GM23338 (cell line): ENCODE measurements around the gene FCN1. TPM values are rescaled to one million over a fixed set of nuclear protein-coding genes. Genes with fewer than 3 reads are reported as not detected.
"Not testable (repeated sequence)": the region's sequence is repeated elsewhere in the genome, so short reads cannot be mapped to it uniquely, and the experiment has no call there.

Experiments
- ATAC-seq: fragments of 200-7000 bp; cut with Tn5 transposase; 3 replicates; pipeline ENCODE4 v1.9.1; 2020
- DNase-seq: peaks from one replicate; pipeline ENCODE4 v3.0.0-alpha.2; 2015; ENCODE audit warnings: low spot score
- H2AFZ ChIP-seq: fragments of 200-600 bp; sonication (generic); 2 replicates; pipeline ENCODE4 v1.8.0; 2016; ENCODE audit warnings: antibody characterized with exemption, mild to moderate bottlenecking, moderate library complexity
- H3F3A ChIP-seq: fragments of 200-600 bp; sonication (generic); replicated peaks from 2 replicates; pipeline ENCODE4 v1.8.0; 2017; ENCODE audit warnings: antibody characterized with exemption, mixed run types, low read depth
- H3K27ac ChIP-seq: fragments of 200-600 bp; sonication (generic); 2 replicates; pipeline ENCODE4 v1.6.1; 2016; ENCODE audit warnings: low read depth
- H3K27me3 ChIP-seq: fragments of 200-600 bp; sonication (generic); 2 replicates; pipeline ENCODE4 v1.8.0; 2016; ENCODE audit warnings: mild to moderate bottlenecking, mixed run types, moderate library complexity; ENCODE audit not compliant: insufficient read depth
- H3K36me3 ChIP-seq: fragments of 200-600 bp; sonication (generic); 2 replicates; pipeline ENCODE4 v1.8.0; 2016; ENCODE audit warnings: mild to moderate bottlenecking; ENCODE audit not compliant: insufficient read depth
- H3K4me1 ChIP-seq: fragments of 200-600 bp; sonication (generic); 2 replicates; pipeline ENCODE4 v1.8.0; 2016; ENCODE audit warnings: mild to moderate bottlenecking, moderate library complexity; ENCODE audit not compliant: insufficient read depth
- H3K4me2 ChIP-seq: fragments of 200-600 bp; sonication (generic); 2 replicates; pipeline ENCODE4 v1.7.1; 2017; ENCODE audit warnings: mixed run types
- H3K4me3 ChIP-seq: fragments of 200-600 bp; sonication (generic); 2 replicates; pipeline ENCODE4 v1.6.1; 2016; ENCODE audit warnings: mixed run types
- H3K79me2 ChIP-seq: fragments of 200-600 bp; sonication (generic); replicated peaks from 2 replicates; pipeline ENCODE4 v1.8.0; 2017; ENCODE audit warnings: mild to moderate bottlenecking; ENCODE audit not compliant: insufficient read depth
- H3K9me2 ChIP-seq: fragments of 200-600 bp; sonication (generic); 2 replicates; pipeline ENCODE4 v1.8.0; 2017; ENCODE audit not compliant: insufficient read depth
- H4K20me1 ChIP-seq: fragments of 200-600 bp; sonication (generic); replicated peaks from 2 replicates; pipeline ENCODE4 v1.8.0; 2017; ENCODE audit warnings: mild to moderate bottlenecking; ENCODE audit not compliant: insufficient read depth
- H3K27ac Mint-ChIP-seq: 2 replicates; pipeline ENCODE4 v1.8.0; 2020; ENCODE audit warnings: inconsistent platforms, mild to moderate bottlenecking, moderate library complexity, mixed read lengths
- H3K27me3 Mint-ChIP-seq: 3 replicates; pipeline ENCODE4 v1.8.0; 2022; ENCODE audit warnings: low read depth, mild to moderate bottlenecking, moderate library complexity, mixed read lengths, inconsistent platforms; ENCODE audit not compliant: insufficient read depth, poor library complexity
- H3K36me3 Mint-ChIP-seq: 3 replicates; pipeline ENCODE4 v1.8.0; 2021; ENCODE audit warnings: low read depth, mild to moderate bottlenecking, inconsistent platforms, moderate library complexity, mixed read lengths
- H3K4me1 Mint-ChIP-seq: 3 replicates; pipeline ENCODE4 v1.8.0; 2020; ENCODE audit warnings: mild to moderate bottlenecking, inconsistent platforms, mixed read lengths
- H3K4me3 Mint-ChIP-seq: 3 replicates; pipeline ENCODE4 v1.8.0; 2021; ENCODE audit warnings: moderate library complexity, mild to moderate bottlenecking, inconsistent platforms, mixed read lengths
- H3K9me3 Mint-ChIP-seq: 3 replicates; pipeline ENCODE4 v1.8.0; 2020; ENCODE audit warnings: moderate library complexity, mild to moderate bottlenecking, inconsistent platforms, mixed read lengths
- CREB1 ChIP-seq: fragments of 250-450 bp; sonication (Bioruptor Pico); IDR thresholded peaks from 2 replicates; pipeline ENCODE4 v1.5.0; 2020; ENCODE audit warnings: low read depth, mild to moderate bottlenecking, moderate library complexity
- EZH2 ChIP-seq: fragments of 200-600 bp; sonication (generic); IDR thresholded peaks from one replicate; pipeline ENCODE4 v1.8.0; 2017; ENCODE audit warnings: antibody characterized with exemption, mild to moderate bottlenecking, low read depth; ENCODE audit not compliant: unreplicated experiment
- EZH2phosphoT487 ChIP-seq: fragments of 200-600 bp; sonication (generic); IDR thresholded peaks from one replicate; pipeline ENCODE4 v1.8.1; 2018; ENCODE audit warnings: antibody characterized with exemption; ENCODE audit not compliant: unreplicated experiment
- JUNB ChIP-seq: IDR thresholded peaks from one replicate; pipeline ENCODE4 v1.6.1; 2016; ENCODE audit warnings: antibody characterized with exemption; ENCODE audit not compliant: unreplicated experiment
- NANOG ChIP-seq: IDR thresholded peaks from 2 replicates; pipeline ENCODE4 v1.6.1; 2016; ENCODE audit warnings: antibody characterized with exemption, borderline replicate concordance
- POLR2AphosphoS5 ChIP-seq: IDR thresholded peaks from 2 replicates; pipeline ENCODE4 v1.6.1; 2016; ENCODE audit warnings: antibody characterized with exemption, low read depth
- STAT1 ChIP-seq: IDR thresholded peaks from one replicate; pipeline ENCODE4 v1.6.1; 2016; ENCODE audit warnings: antibody characterized with exemption; ENCODE audit not compliant: unreplicated experiment
- ZNF114 ChIP-seq: fragments of 250-450 bp; sonication (Bioruptor Pico); IDR thresholded peaks from 2 replicates; pipeline ENCODE4 v1.5.0; 2020; ENCODE audit warnings: mild to moderate bottlenecking, moderate library complexity
- ZNF331 ChIP-seq: fragments of 250-450 bp; sonication (Bioruptor Pico); IDR thresholded peaks from 2 replicates; pipeline ENCODE4 v1.5.0; 2020; ENCODE audit warnings: low read depth, mild to moderate bottlenecking, moderate library complexity
- ZNF462 ChIP-seq: fragments of 250-450 bp; sonication (Bioruptor Pico); IDR thresholded peaks from 2 replicates; pipeline ENCODE4 v1.5.0; 2020; ENCODE audit warnings: mild to moderate bottlenecking, moderate library complexity
- polyA plus RNA-seq: library from polyadenylated mRNA; unstranded; fragments of >200 nt; fragmentation: Nextera tagmentation; extraction: Ambion mirVana; gene quantifications from 2 replicates; pipeline ENCODE4 v1.2.1, GENCODE V29; 2016
- total RNA-seq: library from RNA; depleted of rRNA; stranded (reverse); fragments of >200 nt; shearing (Covaris generic); gene quantifications from 2 replicates; pipeline ENCODE4 v1.2.3, GENCODE V29; 2014
- TF ChIP-seq, protein P1 (sequence below): IDR thresholded peaks from one replicate; pipeline ENCODE4 v1.6.1; 2018; ENCODE audit warnings: antibody characterized with exemption; ENCODE audit not compliant: unreplicated experiment
- TF ChIP-seq, protein P2 (sequence below), 2 experiments: fragments of 200-600 bp in 1 of 2; sonication (generic) in 1 of 2; conservative IDR thresholded peaks; 2 replicates each; pipeline versions ENCODE4 v1.5.1 to v1.6.1; 2016 to 2017; ENCODE audit warnings: antibody characterized with exemption in 2 of 2, low read depth in 2 of 2, mild to moderate bottlenecking in 2 of 2, moderate library complexity in 1 of 2

Gene FCN1
- total and polyA plus RNA-seq, 2 experiments from 2014 or later: not detected

GRCh38 chr9:134857451-134857850, 60.3 kb downstream of the FCN1 start:
- H4K20me1 ChIP-seq, H3K27me3 Mint-ChIP-seq, H2AFZ ChIP-seq, H3K4me1 ChIP-seq, ATAC-seq, H3K4me1 Mint-ChIP-seq, H3K4me2 ChIP-seq, H3K27me3 ChIP-seq, DNase-seq, H3F3A ChIP-seq, H3K36me3 Mint-ChIP-seq, H3K4me3 ChIP-seq, H3K79me2 ChIP-seq, H3K9me2 ChIP-seq, H3K4me3 Mint-ChIP-seq, H3K27ac Mint-ChIP-seq, H3K36me3 ChIP-seq, H3K27ac ChIP-seq: not testable (repeated sequence)
- peaks cover 21% of the 10 kb centered on the region for H3K9me3 Mint-ChIP-seq

GRCh38 chr9:134855900-134856377, 61.8 kb downstream of the FCN1 start:
- Histone ChIP-seq H3K27me3 (no peaks in the 10 kb centered on the region), H3K4me3 (no peak overlapping the region), H3K36me3 (no peaks in the 10 kb centered on the region), H3K27ac (no peak overlapping the region), H3K79me2 (no peaks in the 10 kb centered on the region), H3K9me2 (0 out of 2 replicates have a peak, but pooled peaks cover 3% of the 10 kb centered on the region), H3K4me1 (no peaks in the 10 kb centered on the region), H3K4me2 (no peak overlapping the region), H3F3A (no peaks in the 10 kb centered on the region), H4K20me1 (no peaks in the 10 kb centered on the region), H2AFZ (no peak overlapping the region)
- peaks cover 16% of the 10 kb centered on the region for H3K9me3 Mint-ChIP-seq
- peaks cover 9% of the 10 kb centered on the region for H3K36me3 Mint-ChIP-seq
- H3K27me3 Mint-ChIP-seq: peaks cover 7% of the 10 kb centered on the region
- ATAC-seq (no peak), DNase-seq (no peak)
- H3K4me1 Mint-ChIP-seq: no peaks in the 10 kb centered on the region
- no peak overlapping the region for H3K4me3 Mint-ChIP-seq
- no peak overlapping the region for H3K27ac Mint-ChIP-seq
- TF ChIP-seq ZNF462 (CRISPR knock-in tag): no peak
- no peak for TF ChIP-seq STAT1
- TF ChIP-seq CREB1 (CRISPR knock-in tag): no peak
- no peak for TF ChIP-seq ZNF114 (CRISPR knock-in tag)
- TF ChIP-seq EZH2: no peak
- no peak for TF ChIP-seq EZH2phosphoT487
- TF ChIP-seq NANOG: no peak
- TF ChIP-seq, protein P1, sequence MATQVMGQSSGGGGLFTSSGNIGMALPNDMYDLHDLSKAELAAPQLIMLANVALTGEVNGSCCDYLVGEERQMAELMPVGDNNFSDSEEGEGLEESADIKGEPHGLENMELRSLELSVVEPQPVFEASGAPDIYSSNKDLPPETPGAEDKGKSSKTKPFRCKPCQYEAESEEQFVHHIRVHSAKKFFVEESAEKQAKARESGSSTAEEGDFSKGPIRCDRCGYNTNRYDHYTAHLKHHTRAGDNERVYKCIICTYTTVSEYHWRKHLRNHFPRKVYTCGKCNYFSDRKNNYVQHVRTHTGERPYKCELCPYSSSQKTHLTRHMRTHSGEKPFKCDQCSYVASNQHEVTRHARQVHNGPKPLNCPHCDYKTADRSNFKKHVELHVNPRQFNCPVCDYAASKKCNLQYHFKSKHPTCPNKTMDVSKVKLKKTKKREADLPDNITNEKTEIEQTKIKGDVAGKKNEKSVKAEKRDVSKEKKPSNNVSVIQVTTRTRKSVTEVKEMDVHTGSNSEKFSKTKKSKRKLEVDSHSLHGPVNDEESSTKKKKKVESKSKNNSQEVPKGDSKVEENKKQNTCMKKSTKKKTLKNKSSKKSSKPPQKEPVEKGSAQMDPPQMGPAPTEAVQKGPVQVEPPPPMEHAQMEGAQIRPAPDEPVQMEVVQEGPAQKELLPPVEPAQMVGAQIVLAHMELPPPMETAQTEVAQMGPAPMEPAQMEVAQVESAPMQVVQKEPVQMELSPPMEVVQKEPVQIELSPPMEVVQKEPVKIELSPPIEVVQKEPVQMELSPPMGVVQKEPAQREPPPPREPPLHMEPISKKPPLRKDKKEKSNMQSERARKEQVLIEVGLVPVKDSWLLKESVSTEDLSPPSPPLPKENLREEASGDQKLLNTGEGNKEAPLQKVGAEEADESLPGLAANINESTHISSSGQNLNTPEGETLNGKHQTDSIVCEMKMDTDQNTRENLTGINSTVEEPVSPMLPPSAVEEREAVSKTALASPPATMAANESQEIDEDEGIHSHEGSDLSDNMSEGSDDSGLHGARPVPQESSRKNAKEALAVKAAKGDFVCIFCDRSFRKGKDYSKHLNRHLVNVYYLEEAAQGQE: no peak
- TF ChIP-seq ZNF331 (CRISPR knock-in tag): no peak
- TF ChIP-seq, protein P2, sequence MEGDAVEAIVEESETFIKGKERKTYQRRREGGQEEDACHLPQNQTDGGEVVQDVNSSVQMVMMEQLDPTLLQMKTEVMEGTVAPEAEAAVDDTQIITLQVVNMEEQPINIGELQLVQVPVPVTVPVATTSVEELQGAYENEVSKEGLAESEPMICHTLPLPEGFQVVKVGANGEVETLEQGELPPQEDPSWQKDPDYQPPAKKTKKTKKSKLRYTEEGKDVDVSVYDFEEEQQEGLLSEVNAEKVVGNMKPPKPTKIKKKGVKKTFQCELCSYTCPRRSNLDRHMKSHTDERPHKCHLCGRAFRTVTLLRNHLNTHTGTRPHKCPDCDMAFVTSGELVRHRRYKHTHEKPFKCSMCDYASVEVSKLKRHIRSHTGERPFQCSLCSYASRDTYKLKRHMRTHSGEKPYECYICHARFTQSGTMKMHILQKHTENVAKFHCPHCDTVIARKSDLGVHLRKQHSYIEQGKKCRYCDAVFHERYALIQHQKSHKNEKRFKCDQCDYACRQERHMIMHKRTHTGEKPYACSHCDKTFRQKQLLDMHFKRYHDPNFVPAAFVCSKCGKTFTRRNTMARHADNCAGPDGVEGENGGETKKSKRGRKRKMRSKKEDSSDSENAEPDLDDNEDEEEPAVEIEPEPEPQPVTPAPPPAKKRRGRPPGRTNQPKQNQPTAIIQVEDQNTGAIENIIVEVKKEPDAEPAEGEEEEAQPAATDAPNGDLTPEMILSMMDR (conservative IDR thresholded peaks at IDR 0.05; ENCODE audit: low read depth in 2 of 2): no peak
- no peak for TF ChIP-seq POLR2AphosphoS5
- no peak for TF ChIP-seq JUNB
